PFSK-1 (cell line): ENCODE measurements around the gene UCK2.

ENCODE experiments used
- POLR2AphosphoS5 ChIP-seq: IDR thresholded peaks from 2 replicates; pipeline ENCODE4 v1.6.1; 2012; ENCODE audit warnings: low read depth, mild to moderate bottlenecking, control low read depth, low read length, moderate library complexity
- SIN3A ChIP-seq: IDR thresholded peaks from 2 replicates; pipeline ENCODE4 v1.6.1; 2012; ENCODE audit warnings: mild to moderate bottlenecking, low read length, moderate library complexity, borderline replicate concordance; ENCODE audit not compliant: insufficient read depth
- TAF1 ChIP-seq: IDR thresholded peaks from 2 replicates; pipeline ENCODE4 v1.6.1; 2012; ENCODE audit warnings: low read length, control low read depth, borderline replicate concordance; ENCODE audit not compliant: insufficient read depth
- TF ChIP-seq, protein P1 (sequence below), 2 experiments: IDR thresholded peaks; 2 replicates each; pipeline versions ENCODE4 v1.6.1 to v1.8.0; 2011 to 2012; ENCODE audit warnings: low read depth in 2 of 2, low read length in 2 of 2, control low read depth in 1 of 2, inconsistent platforms in 1 of 2, mild to moderate bottlenecking in 1 of 2, moderate library complexity in 1 of 2; ENCODE audit not compliant: insufficient read depth in 1 of 2

DNA sequence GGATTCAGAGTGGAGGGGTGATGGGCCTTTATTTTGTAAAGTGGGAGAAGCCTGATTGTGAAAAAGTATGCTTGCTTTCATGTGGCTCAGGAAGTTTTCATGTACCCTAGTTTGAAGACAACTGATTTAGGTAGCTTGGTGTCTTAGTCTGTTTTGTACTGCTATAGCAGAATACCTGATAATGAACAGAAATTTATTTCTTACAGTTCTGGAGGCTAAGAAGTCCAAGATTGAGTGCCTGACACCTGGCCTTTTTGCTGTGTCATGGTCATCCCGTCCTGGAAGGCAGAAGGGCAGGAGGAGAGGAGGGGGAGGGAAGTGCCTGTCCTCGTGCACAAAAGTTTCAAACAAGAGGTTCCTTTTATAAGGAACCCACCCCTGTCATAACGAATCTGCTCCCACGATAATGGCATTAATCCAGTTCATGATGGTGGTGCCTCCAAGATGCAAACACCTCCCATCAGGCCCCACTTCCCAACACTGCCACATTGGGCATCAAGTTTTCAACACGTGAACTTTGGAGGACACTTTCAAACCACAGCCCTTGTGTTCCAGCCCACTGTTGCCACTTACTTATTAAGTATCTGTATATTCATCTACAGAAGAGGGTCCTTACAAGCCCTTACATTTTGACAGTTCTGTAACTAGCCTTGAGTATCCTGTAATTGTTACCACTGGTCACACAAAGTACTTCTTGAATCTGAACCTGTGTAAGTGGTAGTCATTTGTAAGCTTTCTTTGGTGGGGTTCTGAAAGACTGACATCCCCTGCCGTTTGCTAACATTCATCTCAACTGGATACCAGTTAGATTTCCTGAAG, 9.5 kb downstream of the UCK2 start:
- no peak for TF ChIP-seq POLR2AphosphoS5
- TF ChIP-seq TAF1, result no peak
- TF ChIP-seq, protein P1, sequence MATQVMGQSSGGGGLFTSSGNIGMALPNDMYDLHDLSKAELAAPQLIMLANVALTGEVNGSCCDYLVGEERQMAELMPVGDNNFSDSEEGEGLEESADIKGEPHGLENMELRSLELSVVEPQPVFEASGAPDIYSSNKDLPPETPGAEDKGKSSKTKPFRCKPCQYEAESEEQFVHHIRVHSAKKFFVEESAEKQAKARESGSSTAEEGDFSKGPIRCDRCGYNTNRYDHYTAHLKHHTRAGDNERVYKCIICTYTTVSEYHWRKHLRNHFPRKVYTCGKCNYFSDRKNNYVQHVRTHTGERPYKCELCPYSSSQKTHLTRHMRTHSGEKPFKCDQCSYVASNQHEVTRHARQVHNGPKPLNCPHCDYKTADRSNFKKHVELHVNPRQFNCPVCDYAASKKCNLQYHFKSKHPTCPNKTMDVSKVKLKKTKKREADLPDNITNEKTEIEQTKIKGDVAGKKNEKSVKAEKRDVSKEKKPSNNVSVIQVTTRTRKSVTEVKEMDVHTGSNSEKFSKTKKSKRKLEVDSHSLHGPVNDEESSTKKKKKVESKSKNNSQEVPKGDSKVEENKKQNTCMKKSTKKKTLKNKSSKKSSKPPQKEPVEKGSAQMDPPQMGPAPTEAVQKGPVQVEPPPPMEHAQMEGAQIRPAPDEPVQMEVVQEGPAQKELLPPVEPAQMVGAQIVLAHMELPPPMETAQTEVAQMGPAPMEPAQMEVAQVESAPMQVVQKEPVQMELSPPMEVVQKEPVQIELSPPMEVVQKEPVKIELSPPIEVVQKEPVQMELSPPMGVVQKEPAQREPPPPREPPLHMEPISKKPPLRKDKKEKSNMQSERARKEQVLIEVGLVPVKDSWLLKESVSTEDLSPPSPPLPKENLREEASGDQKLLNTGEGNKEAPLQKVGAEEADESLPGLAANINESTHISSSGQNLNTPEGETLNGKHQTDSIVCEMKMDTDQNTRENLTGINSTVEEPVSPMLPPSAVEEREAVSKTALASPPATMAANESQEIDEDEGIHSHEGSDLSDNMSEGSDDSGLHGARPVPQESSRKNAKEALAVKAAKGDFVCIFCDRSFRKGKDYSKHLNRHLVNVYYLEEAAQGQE (IDR thresholded peaks at IDR 0.05; ENCODE audit: insufficient read depth in 1 of 2, low read depth in 2 of 2, low read length in 2 of 2), result no peak
- TF ChIP-seq SIN3A, result no peak
